ENCODE results near the gene NAV2.

NAV2 gene

GRCh38 chr11:19766206-19766605, 53.6 kb downstream of the NAV2 start:
- H3K36me3 ChIP-seq (ENCODE audit: control insufficient read depth, insufficient read depth, low read length) = no peaks in the 10 kb centered on the region
- no peak for DNase-seq (ENCODE audit: low read depth, low spot score)
- no peaks in the 10 kb centered on the region for H3K9me3 ChIP-seq (ENCODE audit: control insufficient read depth, insufficient read depth, low read length)
- H3K27me3 ChIP-seq (ENCODE audit: control insufficient read depth, insufficient read depth, low read length) = no peaks in the 10 kb centered on the region
- peaks cover 8% of the 10 kb centered on the region; the same call in 1 of the 2 replicates for H3K4me1 ChIP-seq (ENCODE audit: control insufficient read depth, insufficient read depth, low read length)
- no peak overlapping the region for H3K4me3 ChIP-seq (ENCODE audit: low read length)
- WGBS (ENCODE audit: insufficient coverage, insufficient read length) = no CpG with 5 or more reads among the region's 3 CpGs
- H3K27ac ChIP-seq (ENCODE audit: low read length) = no peak overlapping the region

GRCh38 chr11:19766810-19767209, 54.2 kb downstream of the NAV2 start:
- no peak for DNase-seq (ENCODE audit: low read depth, low spot score)
- no peak overlapping the region for H3K27ac ChIP-seq (ENCODE audit: low read length)
- no peaks in the 10 kb centered on the region for H3K27me3 ChIP-seq (ENCODE audit: control insufficient read depth, insufficient read depth, low read length)
- no peak overlapping the region for H3K4me3 ChIP-seq (ENCODE audit: low read length)
- no peaks in the 10 kb centered on the region for H3K9me3 ChIP-seq (ENCODE audit: control insufficient read depth, insufficient read depth, low read length)
- no CpG with 5 or more reads among the region's 1 CpG for WGBS (ENCODE audit: insufficient coverage, insufficient read length)
- H3K4me1 ChIP-seq (ENCODE audit: control insufficient read depth, insufficient read depth, low read length) = peaks cover 6% of the 10 kb centered on the region; the same call in 1 of the 2 replicates
- no peaks in the 10 kb centered on the region for H3K36me3 ChIP-seq (ENCODE audit: control insufficient read depth, insufficient read depth, low read length)

- no peak overlapping the region for H3K27ac ChIP-seq (ENCODE audit: low read length)
- H3K9me3 ChIP-seq (ENCODE audit: control insufficient read depth, insufficient read depth, low read length) = no peaks in the 10 kb centered on the region
- no peaks in the 10 kb centered on the region for H3K36me3 ChIP-seq (ENCODE audit: control insufficient read depth, insufficient read depth, low read length)
- no peak overlapping the region for H3K4me3 ChIP-seq (ENCODE audit: low read length)
- WGBS (ENCODE audit: insufficient coverage, insufficient read length) = no CpG with 5 or more reads among the region's 5 CpGs
- H3K4me1 ChIP-seq (ENCODE audit: control insufficient read depth, insufficient read depth, low read length) = peaks cover 7% of the 10 kb centered on the region; the same call in 1 of the 2 replicates
- H3K27me3 ChIP-seq (ENCODE audit: control insufficient read depth, insufficient read depth, low read length) = no peaks in the 10 kb centered on the region
- no peak for DNase-seq (ENCODE audit: low read depth, low spot score)
Observed at GRCh38 chr11:19767627-19768151, 55.1 kb downstream of the NAV2 start.

GRCh38 chr11:19768197-19768596, 55.6 kb downstream of the NAV2 start:
- WGBS (ENCODE audit: insufficient coverage, insufficient read length) = no CpG with 5 or more reads among the region's 6 CpGs
- H3K36me3 ChIP-seq (ENCODE audit: control insufficient read depth, insufficient read depth, low read length) = no peaks in the 10 kb centered on the region
- H3K27me3 ChIP-seq (ENCODE audit: control insufficient read depth, insufficient read depth, low read length) = no peaks in the 10 kb centered on the region
- H3K4me3 ChIP-seq (ENCODE audit: low read length) = no peak overlapping the region
- H3K27ac ChIP-seq (ENCODE audit: low read length) = no peak overlapping the region
- peaks cover 10% of the 10 kb centered on the region; the same call in 1 of the 2 replicates for H3K4me1 ChIP-seq (ENCODE audit: control insufficient read depth, insufficient read depth, low read length)
- DNase-seq (ENCODE audit: low read depth, low spot score) = no peak
- no peaks in the 10 kb centered on the region for H3K9me3 ChIP-seq (ENCODE audit: control insufficient read depth, insufficient read depth, low read length)

GRCh38 chr11:19768815-19769214, 56.2 kb downstream of the NAV2 start:
- no peak for DNase-seq (ENCODE audit: low read depth, low spot score)
- Histone ChIP-seq H3K36me3 (ENCODE audit: control insufficient read depth, insufficient read depth, low read length) (no peaks in the 10 kb centered on the region), H3K4me1 (ENCODE audit: control insufficient read depth, insufficient read depth, low read length) (peaks cover 10% of the 10 kb centered on the region; the same call in 1 of the 2 replicates), H3K27ac (ENCODE audit: low read length) (no peak overlapping the region), H3K9me3 (ENCODE audit: control insufficient read depth, insufficient read depth, low read length) (no peaks in the 10 kb centered on the region), H3K27me3 (ENCODE audit: control insufficient read depth, insufficient read depth, low read length) (no peaks in the 10 kb centered on the region), H3K4me3 (ENCODE audit: low read length) (no peak overlapping the region)

- no peak for DNase-seq (ENCODE audit: low read depth, low spot score)
- WGBS (ENCODE audit: insufficient coverage, insufficient read length) = no CpG with 5 or more reads among the region's 1 CpG
Observed at GRCh38 chr11:19769820-19770219, 57.2 kb downstream of the NAV2 start.

GRCh38 chr11:19770277-19770676, 57.6 kb downstream of the NAV2 start:
- WGBS (ENCODE audit: insufficient coverage, insufficient read length) = no CpG with 5 or more reads among the region's 2 CpGs
- Histone ChIP-seq H3K9me3 (ENCODE audit: control insufficient read depth, insufficient read depth, low read length) (no peaks in the 10 kb centered on the region), H3K4me1 (ENCODE audit: control insufficient read depth, insufficient read depth, low read length) (peaks cover 10% of the 10 kb centered on the region; the same call in 1 of the 2 replicates), H3K27me3 (ENCODE audit: control insufficient read depth, insufficient read depth, low read length) (no peaks in the 10 kb centered on the region), H3K4me3 (ENCODE audit: low read length) (no peak overlapping the region), H3K27ac (ENCODE audit: low read length) (no peak overlapping the region), H3K36me3 (ENCODE audit: control insufficient read depth, insufficient read depth, low read length) (no peaks in the 10 kb centered on the region)
- no peak for DNase-seq (ENCODE audit: low read depth, low spot score)

More at GRCh38 chr11:19769820-19770219, 57.2 kb downstream of the NAV2 start:
- no peaks in the 10 kb centered on the region for H3K36me3 ChIP-seq (ENCODE audit: control insufficient read depth, insufficient read depth, low read length)
- H3K27me3 ChIP-seq (ENCODE audit: control insufficient read depth, insufficient read depth, low read length) = no peaks in the 10 kb centered on the region
- no peak overlapping the region for H3K27ac ChIP-seq (ENCODE audit: low read length)
- H3K9me3 ChIP-seq (ENCODE audit: control insufficient read depth, insufficient read depth, low read length) = no peaks in the 10 kb centered on the region
- H3K4me3 ChIP-seq (ENCODE audit: low read length) = no peak overlapping the region
- H3K4me1 ChIP-seq (ENCODE audit: control insufficient read depth, insufficient read depth, low read length) = peaks cover 10% of the 10 kb centered on the region; the same call in 1 of the 2 replicates

GRCh38 chr11:19771463-19771862, 58.8 kb downstream of the NAV2 start:
- Histone ChIP-seq H3K36me3 (ENCODE audit: control insufficient read depth, insufficient read depth, low read length) (no peaks in the 10 kb centered on the region), H3K9me3 (ENCODE audit: control insufficient read depth, insufficient read depth, low read length) (no peaks in the 10 kb centered on the region), H3K27me3 (ENCODE audit: control insufficient read depth, insufficient read depth, low read length) (no peaks in the 10 kb centered on the region), H3K4me1 (ENCODE audit: control insufficient read depth, insufficient read depth, low read length) (peaks cover 9% of the 10 kb centered on the region; the same call in 1 of the 2 replicates), H3K27ac (ENCODE audit: low read length) (no peak overlapping the region), H3K4me3 (ENCODE audit: low read length) (no peak overlapping the region)
- DNase-seq (ENCODE audit: low read depth, low spot score) = no peak
- WGBS (ENCODE audit: insufficient coverage, insufficient read length) = no CpG with 5 or more reads among the region's 4 CpGs

GRCh38 chr11:19772480-19772879, 59.8 kb downstream of the NAV2 start:
- no peaks in the 10 kb centered on the region for H3K9me3 ChIP-seq (ENCODE audit: control insufficient read depth, insufficient read depth, low read length)
- peak; percentile 94 for DNase-seq (ENCODE audit: low read depth, low spot score)
- no CpG with 5 or more reads among the region's 4 CpGs for WGBS (ENCODE audit: insufficient coverage, insufficient read length)
- H3K4me3 ChIP-seq (ENCODE audit: low read length) = no peak overlapping the region
- H3K27me3 ChIP-seq (ENCODE audit: control insufficient read depth, insufficient read depth, low read length) = no peaks in the 10 kb centered on the region
- peaks cover 9% of the 10 kb centered on the region; the same call in 1 of the 2 replicates for H3K4me1 ChIP-seq (ENCODE audit: control insufficient read depth, insufficient read depth, low read length)
- no peaks in the 10 kb centered on the region for H3K36me3 ChIP-seq (ENCODE audit: control insufficient read depth, insufficient read depth, low read length)
- H3K27ac ChIP-seq (ENCODE audit: low read length) = no peak overlapping the region

GRCh38 chr11:19774329-19774728, 61.7 kb downstream of the NAV2 start:
- DNase-seq (ENCODE audit: low read depth, low spot score) = no peak
- Histone ChIP-seq H3K27ac (ENCODE audit: low read length) (no peak overlapping the region), H3K36me3 (ENCODE audit: control insufficient read depth, insufficient read depth, low read length) (no peaks in the 10 kb centered on the region), H3K4me1 (ENCODE audit: control insufficient read depth, insufficient read depth, low read length) (peaks cover 12% of the 10 kb centered on the region; the same call in 1 of the 2 replicates), H3K4me3 (ENCODE audit: low read length) (no peak overlapping the region), H3K9me3 (ENCODE audit: control insufficient read depth, insufficient read depth, low read length) (no peaks in the 10 kb centered on the region), H3K27me3 (ENCODE audit: control insufficient read depth, insufficient read depth, low read length) (no peaks in the 10 kb centered on the region)
- no CpG with 5 or more reads among the region's 3 CpGs for WGBS (ENCODE audit: insufficient coverage, insufficient read length)
